H1 (cell line): Measurements from ENCODE around the gene PDE9A.

Experiments used
- CTCF ChIP-seq, 3 experiments: IDR thresholded peaks; 1 replicate in 2 of 3; 2 replicates in 1 of 3; pipeline versions ENCODE4 v1.5.1 to v1.6.1; 2011; ENCODE audit warnings: low read length in 3 of 3, mild to moderate bottlenecking in 3 of 3, inconsistent platforms in 2 of 3, low read depth in 1 of 3, moderate library complexity in 1 of 3; ENCODE audit not compliant: insufficient read depth in 1 of 3; ENCODE audit errors: control extremely low read depth in 1 of 3
- ZNF274 ChIP-seq: IDR thresholded peaks from 2 replicates; pipeline ENCODE4 v1.7.0; 2012; ENCODE audit warnings: low read length, borderline replicate concordance; ENCODE audit errors: extremely low read depth

- TF ChIP-seq CTCF (IDR thresholded peaks at IDR 0.05; ENCODE audit: control extremely low read depth in 1 of 3, insufficient read depth in 1 of 3, low read depth in 1 of 3, low read length in 3 of 3) (no peak), ZNF274 (no peak)
These were observed 25.3 kb downstream of the PDE9A start for GRCh38 chr21:42678618-42679295.
